GM12864 (cell line): ENCODE results near the gene KIAA1328.
A peak's percentile ranks its signal among the peaks of the same experiment; 100 is the strongest.

Source experiments
- DNase-seq: peaks from one replicate; pipeline ENCODE4 v3.0.0-alpha.2; 2011; ENCODE audit warnings: low read depth
- H3K4me3 ChIP-seq: 2 replicates; pipeline ENCODE4 v1.5.1; 2011; ENCODE audit warnings: mild to moderate bottlenecking, low read depth, low read length, control low read depth
- CTCF ChIP-seq: IDR thresholded peaks from 2 replicates; pipeline ENCODE4 v1.5.1; 2011; ENCODE audit warnings: low read depth, mild to moderate bottlenecking, moderate library complexity, low read length, control low read depth, inconsistent platforms; ENCODE audit errors: missing control alignments

The KIAA1328 gene

GRCh38 chr18:36889321-36889720 lies 60.4 kb downstream of the KIAA1328 start:
- DNase-seq: no peak
- no peak for TF ChIP-seq CTCF
- H3K4me3 ChIP-seq: no peak overlapping the region

- DNase-seq: no peak
- H3K4me3 ChIP-seq: no peak overlapping the region
- no peak for TF ChIP-seq CTCF
Measured at GRCh38 chr18:36889742-36890141, 60.8 kb downstream of the KIAA1328 start.

- TF ChIP-seq CTCF: no peak
- H3K4me3 ChIP-seq: no peak overlapping the region
- DNase-seq: no peak
Measured at GRCh38 chr18:36890598-36890997, 61.7 kb downstream of the KIAA1328 start.

- DNase-seq: no peak
- no peak for TF ChIP-seq CTCF
- H3K4me3 ChIP-seq: no peak overlapping the region
Measured at GRCh38 chr18:36893227-36893626, 64.3 kb downstream of the KIAA1328 start.

GRCh38 chr18:36895606-36896005 lies 66.7 kb downstream of the KIAA1328 start:
- no peak for DNase-seq
- no peak overlapping the region for H3K4me3 ChIP-seq
- TF ChIP-seq CTCF: no peak

GRCh38 chr18:36897253-36897652 lies 68.3 kb downstream of the KIAA1328 start:
- TF ChIP-seq CTCF: no peak
- no peak overlapping the region for H3K4me3 ChIP-seq
- DNase-seq: no peak

- H3K4me3 ChIP-seq: no peak overlapping the region
- peak; percentile 18 for DNase-seq
- peak; percentile 15 for TF ChIP-seq CTCF
Measured at GRCh38 chr18:36899289-36899688, 70.4 kb downstream of the KIAA1328 start.
